Uterus (tissue), 4 donors: Measurements from ENCODE around the gene KCNAB2. TPM values are rescaled to one million over a fixed set of nuclear protein-coding genes. Genes with fewer than 3 reads are reported as not detected.

Experiments used
- DNase-seq, 2 donors: peaks; one replicate each; pipeline ENCODE4 v3.0.0-alpha.2; 2019 to 2020
- H3K27ac ChIP-seq, 2 donors: fragments of 200-600 bp; sonication (generic); 1 replicate in 1 of 2; 2 replicates in 1 of 2; pipeline ENCODE4 v1.5.1; 2016 to 2018
- H3K27me3 ChIP-seq, 2 donors: fragments of 200-600 bp; sonication (generic); one replicate each; pipeline ENCODE4 v1.5.1; 2018 to 2019; ENCODE audit warnings: control low read depth in 1 of 2
- H3K36me3 ChIP-seq, 2 donors: fragments of 200-600 bp; sonication (generic); one replicate each; pipeline ENCODE4 v1.5.1; 2019; ENCODE audit warnings: control low read depth in 1 of 2
- H3K4me1 ChIP-seq, 2 donors: fragments of 200-600 bp; sonication (generic); one replicate each; pipeline ENCODE4 v1.5.1; 2018 to 2019; ENCODE audit warnings: control low read depth in 1 of 2
- H3K4me3 ChIP-seq, 2 donors: fragments of 200-600 bp; sonication (generic); 1 replicate in 1 of 2; 2 replicates in 1 of 2; pipeline ENCODE4 v1.5.1; 2018 to 2019; ENCODE audit warnings: mild to moderate bottlenecking in 1 of 2
- H3K9me3 ChIP-seq, 2 donors: fragments of 200-600 bp; sonication (generic); one replicate each; pipeline ENCODE4 v1.5.1; 2019; ENCODE audit warnings: control low read depth in 1 of 2
- POLR2A ChIP-seq, 2 donors: fragments of 450-650 bp; IDR thresholded peaks; one replicate each; pipeline ENCODE4 v1.6.1; 2016; ENCODE audit warnings: antibody characterized with exemption in 2 of 2, mild to moderate bottlenecking in 1 of 2, moderate library complexity in 1 of 2
- intact Hi-C: fragments of 100-400 bp; cut with DNase I; formaldehyde crosslinking; loops from one replicate; pipeline ENCODE4 v1.15.1; 2023; ENCODE audit warnings: low total_unique reads
- total RNA-seq, 4 donors: library from RNA; depleted of rRNA in 3 of 4; stranded (reverse); fragments of >200 nt in 3 of 4; gene quantifications; one replicate each; pipeline versions ENCODE4 v1.1.0 to v1.2.4, GENCODE V29; 2014 to 2023
- TF ChIP-seq, protein P1 (sequence below), 4 experiments: fragments of 200-600 bp in 2 of 4; fragments of 450-650 bp in 2 of 4; sonication (generic) in 2 of 4; IDR thresholded peaks; one replicate each; pipeline ENCODE4 v1.5.1; 2016 to 2019; ENCODE audit warnings: antibody characterized with exemption in 4 of 4, mild to moderate bottlenecking in 2 of 4, moderate library complexity in 1 of 4
- donor health status: DM: yes; HTN: yes; CAD: no.

The KCNAB2 gene
- total RNA-seq, 4 donors from 2014 or later: 1.5 to 21.2 (median 12.9) TPM

- H3K4me1 ChIP-seq: no peaks in the 10 kb centered on the region
- TF ChIP-seq, protein P1, sequence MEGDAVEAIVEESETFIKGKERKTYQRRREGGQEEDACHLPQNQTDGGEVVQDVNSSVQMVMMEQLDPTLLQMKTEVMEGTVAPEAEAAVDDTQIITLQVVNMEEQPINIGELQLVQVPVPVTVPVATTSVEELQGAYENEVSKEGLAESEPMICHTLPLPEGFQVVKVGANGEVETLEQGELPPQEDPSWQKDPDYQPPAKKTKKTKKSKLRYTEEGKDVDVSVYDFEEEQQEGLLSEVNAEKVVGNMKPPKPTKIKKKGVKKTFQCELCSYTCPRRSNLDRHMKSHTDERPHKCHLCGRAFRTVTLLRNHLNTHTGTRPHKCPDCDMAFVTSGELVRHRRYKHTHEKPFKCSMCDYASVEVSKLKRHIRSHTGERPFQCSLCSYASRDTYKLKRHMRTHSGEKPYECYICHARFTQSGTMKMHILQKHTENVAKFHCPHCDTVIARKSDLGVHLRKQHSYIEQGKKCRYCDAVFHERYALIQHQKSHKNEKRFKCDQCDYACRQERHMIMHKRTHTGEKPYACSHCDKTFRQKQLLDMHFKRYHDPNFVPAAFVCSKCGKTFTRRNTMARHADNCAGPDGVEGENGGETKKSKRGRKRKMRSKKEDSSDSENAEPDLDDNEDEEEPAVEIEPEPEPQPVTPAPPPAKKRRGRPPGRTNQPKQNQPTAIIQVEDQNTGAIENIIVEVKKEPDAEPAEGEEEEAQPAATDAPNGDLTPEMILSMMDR (IDR thresholded peaks at IDR 0.05): no peak
- TF ChIP-seq POLR2A (IDR thresholded peaks at IDR 0.05): no peak
- H3K4me3 ChIP-seq: no peak overlapping the region
- H3K27ac ChIP-seq: no peak overlapping the region
- intact Hi-C loops: no loop called here
- DNase-seq: no peak
- no peaks in the 10 kb centered on the region for H3K36me3 ChIP-seq
- H3K9me3 ChIP-seq: no peaks in the 10 kb centered on the region
- no peaks in the 10 kb centered on the region for H3K27me3 ChIP-seq
Observed at GRCh38 chr1:6038603-6039002, 7.1 kb upstream of the KCNAB2 start.

GRCh38 chr1:6039031-6039430 lies 6.7 kb upstream of the KCNAB2 start:
- intact Hi-C loops: no loop called here
- Histone ChIP-seq H3K4me1 (no peaks in the 10 kb centered on the region), H3K27ac (no peak overlapping the region), H3K9me3 (no peaks in the 10 kb centered on the region), H3K4me3 (no peak overlapping the region), H3K36me3 (no peaks in the 10 kb centered on the region), H3K27me3 (no peaks in the 10 kb centered on the region)
- TF ChIP-seq POLR2A (IDR thresholded peaks at IDR 0.05): no peak
- TF ChIP-seq, protein P1 (IDR thresholded peaks at IDR 0.05): no peak
- DNase-seq: no peak

GRCh38 chr1:6040444-6040843 lies 5.2 kb upstream of the KCNAB2 start:
- Histone ChIP-seq H3K27ac (no peak overlapping the region), H3K9me3 (no peaks in the 10 kb centered on the region), H3K27me3 (no peaks in the 10 kb centered on the region), H3K4me1 (no peaks in the 10 kb centered on the region), H3K4me3 (no peak overlapping the region), H3K36me3 (no peaks in the 10 kb centered on the region)
- TF ChIP-seq, protein P1 (IDR thresholded peaks at IDR 0.05): no peak
- TF ChIP-seq POLR2A (IDR thresholded peaks at IDR 0.05): no peak
- intact Hi-C loops: no loop called here
- DNase-seq: no peak

DNA sequence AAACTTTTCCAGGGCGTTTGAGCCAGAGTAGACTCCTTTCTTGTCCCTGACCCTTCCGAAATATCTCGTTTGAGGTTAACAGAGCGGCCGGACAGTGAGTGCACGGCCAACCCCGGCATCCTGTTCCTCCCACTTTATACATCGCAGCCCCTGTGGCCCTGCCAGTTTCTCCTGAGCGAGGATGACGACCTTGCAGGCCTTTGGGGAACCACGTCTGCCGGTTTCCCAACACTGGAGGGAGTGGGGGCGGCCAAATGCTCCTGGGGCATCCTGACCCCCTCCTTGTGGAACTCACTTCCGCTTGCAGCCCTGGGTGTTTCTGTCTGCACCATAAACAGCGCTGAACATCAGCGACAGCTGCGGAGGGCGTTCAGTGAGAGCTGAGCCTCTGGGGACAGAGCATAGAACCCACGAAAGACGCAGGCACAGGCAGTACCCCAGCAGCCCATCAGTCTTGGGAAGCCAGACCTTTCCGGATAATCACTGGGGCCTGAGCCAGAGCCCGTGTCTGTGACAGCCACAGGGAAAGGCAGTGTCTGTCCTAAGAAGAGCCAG lies 4.8 kb upstream of the KCNAB2 start:
- no peak for DNase-seq
- no peak overlapping the region for H3K4me3 ChIP-seq
- intact Hi-C loops: no loop called here
- H3K27me3 ChIP-seq: no peaks in the 10 kb centered on the region
- no peak overlapping the region for H3K27ac ChIP-seq
- no peaks in the 10 kb centered on the region for H3K9me3 ChIP-seq
- no peaks in the 10 kb centered on the region for H3K4me1 ChIP-seq
- no peaks in the 10 kb centered on the region for H3K36me3 ChIP-seq
- TF ChIP-seq, protein P1 (IDR thresholded peaks at IDR 0.05): no peak
- TF ChIP-seq POLR2A (IDR thresholded peaks at IDR 0.05): no peak

DNA sequence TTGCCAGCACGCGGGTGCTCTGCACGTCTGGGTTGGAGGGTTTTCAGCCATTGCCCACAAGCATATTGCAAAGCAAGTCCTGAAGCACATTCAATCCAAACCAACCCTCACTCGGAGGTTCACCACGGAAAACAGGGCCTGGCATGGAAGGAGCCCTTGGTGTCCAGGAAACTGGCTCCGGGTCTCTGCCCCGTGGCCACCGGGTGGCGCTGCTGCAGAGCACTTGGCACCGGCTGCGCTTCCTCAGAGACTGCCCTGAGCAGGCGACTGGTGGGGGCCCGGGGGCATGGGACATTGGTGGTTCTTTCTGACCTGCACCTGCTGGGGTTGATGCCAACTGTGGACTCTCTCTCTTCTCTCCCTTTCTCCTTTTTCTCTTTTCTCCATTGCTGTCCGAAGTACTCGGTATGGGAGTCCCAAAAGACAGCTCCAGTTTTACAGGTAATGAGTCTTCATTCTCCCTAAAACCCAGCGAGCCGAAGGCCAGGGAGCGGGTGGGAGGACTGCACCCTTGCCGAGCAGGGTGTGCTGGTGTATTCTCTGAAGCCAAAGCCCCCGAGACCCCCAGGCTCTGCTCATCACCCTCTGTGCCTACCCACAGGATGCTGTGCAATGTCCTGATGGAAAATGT lies 4.1 kb upstream of the KCNAB2 start:
- no peak for TF ChIP-seq POLR2A (IDR thresholded peaks at IDR 0.05)
- TF ChIP-seq, protein P1 (IDR thresholded peaks at IDR 0.05): peak; percentile 4 to 14 (median 9)
- peak in 1 of 2 donors; percentile 25 for DNase-seq
- no peaks in the 10 kb centered on the region for H3K9me3 ChIP-seq
- no peaks in the 10 kb centered on the region for H3K4me1 ChIP-seq
- no peaks in the 10 kb centered on the region for H3K27me3 ChIP-seq
- no peak overlapping the region for H3K27ac ChIP-seq
- intact Hi-C loops: no loop called here
- H3K4me3 ChIP-seq: no peak overlapping the region
- no peaks in the 10 kb centered on the region for H3K36me3 ChIP-seq
